Duodenal mucosa (tissue), 2 donors: Measurements from ENCODE around the gene CARS2.

ENCODE experiments used
- H3K27ac ChIP-seq: one replicate; pipeline ENCODE4 v1.7.0; 2013; ENCODE audit warnings: low read depth, low read length
- H3K27me3 ChIP-seq, 2 donors: one replicate each; pipeline ENCODE4 v1.7.0; 2013; ENCODE audit warnings: low read length in 2 of 2, control low read depth in 1 of 2; ENCODE audit not compliant: insufficient read depth in 2 of 2, control insufficient read depth in 1 of 2
- H3K36me3 ChIP-seq, 2 donors: one replicate each; pipeline ENCODE4 v1.7.0; 2013; ENCODE audit warnings: low read length in 2 of 2, control low read depth in 1 of 2; ENCODE audit not compliant: insufficient read depth in 2 of 2, control insufficient read depth in 1 of 2
- H3K4me1 ChIP-seq, 2 donors: one replicate each; pipeline ENCODE4 v1.7.0; 2013; ENCODE audit warnings: low read length in 2 of 2, control low read depth in 1 of 2; ENCODE audit not compliant: insufficient read depth in 2 of 2, control insufficient read depth in 1 of 2
- H3K4me3 ChIP-seq, 2 donors: one replicate each; pipeline ENCODE4 v1.7.0; 2013; ENCODE audit warnings: low read length in 2 of 2, low read depth in 1 of 2
- H3K9ac ChIP-seq, 2 donors: one replicate each; pipeline ENCODE4 v1.7.0; 2013; ENCODE audit warnings: low read length in 2 of 2, low read depth in 1 of 2
- H3K9me3 ChIP-seq, 2 donors: one replicate each; pipeline ENCODE4 v1.7.0; 2013; ENCODE audit warnings: low read length in 2 of 2, control low read depth in 1 of 2; ENCODE audit not compliant: control insufficient read depth in 1 of 2

The CARS2 gene

DNA sequence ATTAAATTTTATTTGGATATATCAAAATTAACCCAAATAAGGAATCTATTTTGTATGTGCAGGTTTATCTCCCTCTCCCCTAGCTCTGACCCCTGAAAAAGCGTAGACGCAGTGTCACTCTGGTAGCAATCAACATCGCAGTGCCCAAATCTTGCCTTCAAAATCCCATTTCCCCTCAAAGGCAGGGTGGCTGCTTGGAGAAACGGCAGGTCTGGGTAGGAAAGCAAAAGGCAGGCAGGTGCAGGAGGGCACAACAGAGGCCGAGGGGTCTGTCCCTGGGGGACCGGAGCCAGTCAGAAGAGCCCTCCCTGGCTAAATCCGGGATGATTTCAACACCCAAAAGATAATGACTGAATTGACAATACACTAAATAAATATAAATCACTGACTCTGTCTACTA is 48.7 kb downstream of the CARS2 start:
- H3K36me3 ChIP-seq: peaks cover 21 to 48% of the 10 kb centered on the region in 2 donors
- H3K4me1 ChIP-seq: no peaks in the 10 kb centered on the region
- no peaks in the 10 kb centered on the region for H3K27me3 ChIP-seq
- H3K9me3 ChIP-seq: no peaks in the 10 kb centered on the region
- H3K9ac ChIP-seq: no peak overlapping the region
- no peak overlapping the region for H3K4me3 ChIP-seq
- H3K27ac ChIP-seq: no peak overlapping the region

DNA sequence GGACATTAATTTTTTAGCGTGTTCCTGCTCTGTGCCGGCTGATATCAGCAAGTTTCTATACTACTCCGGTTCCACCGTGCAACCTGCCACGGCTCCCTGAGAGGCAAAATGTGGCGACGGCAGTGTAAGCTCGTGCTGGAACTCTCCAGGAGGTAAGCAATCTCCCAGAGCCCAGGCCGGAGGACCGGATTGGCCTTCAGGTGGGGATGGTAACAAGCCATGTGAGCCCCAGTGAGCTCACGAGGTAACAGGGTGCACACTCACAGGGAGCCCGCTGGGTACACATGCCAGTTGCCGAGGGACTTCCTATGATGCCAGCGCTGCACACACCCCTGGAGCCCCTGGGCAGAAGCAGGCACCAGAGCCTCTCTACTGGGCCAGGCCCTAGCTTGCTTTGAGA is 52.1 kb downstream of the CARS2 start:
- Histone ChIP-seq H3K27ac (no peak overlapping the region), H3K36me3 (peaks cover 13 to 50% of the 10 kb centered on the region in 2 donors)

DNA sequence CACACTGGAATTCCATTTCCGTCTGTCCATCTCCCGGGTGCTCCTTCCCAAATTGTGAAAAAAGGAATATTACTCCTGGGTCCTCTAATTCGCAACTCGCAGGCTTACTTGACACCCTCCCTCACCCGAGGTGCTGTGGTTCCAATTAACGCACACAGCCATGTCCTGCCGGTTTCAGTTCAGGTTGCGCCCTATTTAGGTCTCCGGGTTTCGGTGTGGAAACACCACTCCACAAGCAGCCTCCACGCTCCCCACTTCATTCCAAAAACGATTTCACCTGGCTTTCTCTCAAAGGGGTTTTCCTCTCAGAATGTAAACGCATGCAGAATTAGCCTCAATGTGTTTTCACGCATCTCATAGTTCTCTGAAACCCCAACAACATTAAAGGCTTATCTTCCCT is 52.6 kb downstream of the CARS2 start:
- H3K27ac ChIP-seq: no peak overlapping the region
- no peak overlapping the region for H3K4me3 ChIP-seq
- no peaks in the 10 kb centered on the region for H3K9me3 ChIP-seq
- no peak overlapping the region for H3K9ac ChIP-seq
- no peaks in the 10 kb centered on the region for H3K27me3 ChIP-seq
- H3K36me3 ChIP-seq: peaks cover 13 to 55% of the 10 kb centered on the region in 2 donors
- no peaks in the 10 kb centered on the region for H3K4me1 ChIP-seq

More for the DNA sequence above, 52.1 kb downstream of the CARS2 start:
- no peaks in the 10 kb centered on the region for H3K9me3 ChIP-seq
- H3K4me1 ChIP-seq: no peaks in the 10 kb centered on the region
- H3K9ac ChIP-seq: no peak overlapping the region
- no peak overlapping the region for H3K4me3 ChIP-seq
- no peaks in the 10 kb centered on the region for H3K27me3 ChIP-seq

DNA sequence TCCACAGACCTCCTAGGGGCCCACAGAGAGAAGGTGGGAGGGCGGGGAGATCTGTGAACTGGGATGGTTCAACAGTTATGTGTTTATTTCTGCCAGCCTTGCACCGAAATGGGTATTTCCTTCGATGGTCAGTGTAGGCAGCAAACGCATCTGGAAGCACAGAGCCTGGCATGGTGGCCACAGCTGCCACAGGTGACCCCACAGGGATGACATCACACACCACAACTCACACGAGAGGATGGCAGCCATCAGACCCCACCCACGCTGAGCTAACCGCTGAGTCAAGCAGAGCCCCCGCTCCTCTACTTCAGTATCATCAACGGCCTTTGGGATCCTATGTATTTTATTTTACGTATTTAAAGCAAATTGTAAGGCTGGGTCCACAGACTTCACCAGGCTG is 53.2 kb downstream of the CARS2 start:
- Histone ChIP-seq H3K36me3 (peaks cover 13 to 56% of the 10 kb centered on the region in 2 donors), H3K27me3 (no peaks in the 10 kb centered on the region), H3K9me3 (no peaks in the 10 kb centered on the region), H3K9ac (no peak overlapping the region), H3K4me3 (no peak overlapping the region), H3K4me1 (no peaks in the 10 kb centered on the region), H3K27ac (no peak overlapping the region)

DNA sequence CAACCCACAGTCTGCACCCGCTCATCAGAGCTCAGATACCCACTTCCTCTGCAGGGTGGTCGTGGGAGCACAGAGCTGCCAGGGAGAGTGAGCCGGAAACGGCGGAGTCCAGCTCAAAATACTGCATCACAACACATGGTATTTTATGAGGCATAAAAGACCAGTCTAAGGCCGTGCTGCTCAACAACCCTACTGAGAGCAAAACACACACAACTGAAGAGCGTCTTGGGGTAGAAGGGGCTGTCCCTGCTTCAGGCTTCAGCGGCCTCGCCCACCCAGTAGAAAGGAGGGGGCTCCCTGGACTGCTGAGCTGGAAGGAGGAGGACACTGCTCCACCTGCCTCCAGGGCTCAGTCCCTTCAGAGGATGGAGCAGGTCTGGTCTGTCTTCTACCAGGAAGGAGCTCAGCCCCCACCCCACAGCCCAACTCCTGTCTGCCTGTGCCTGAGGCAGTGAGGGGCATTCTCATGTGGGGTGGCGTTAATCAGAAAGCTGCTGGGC is 53.6 kb downstream of the CARS2 start:
- Histone ChIP-seq H3K4me1 (no peaks in the 10 kb centered on the region), H3K9ac (no peak overlapping the region), H3K36me3 (peaks cover 13 to 53% of the 10 kb centered on the region in 2 donors), H3K27me3 (no peaks in the 10 kb centered on the region), H3K4me3 (no peak overlapping the region), H3K27ac (no peak overlapping the region), H3K9me3 (no peaks in the 10 kb centered on the region)

DNA sequence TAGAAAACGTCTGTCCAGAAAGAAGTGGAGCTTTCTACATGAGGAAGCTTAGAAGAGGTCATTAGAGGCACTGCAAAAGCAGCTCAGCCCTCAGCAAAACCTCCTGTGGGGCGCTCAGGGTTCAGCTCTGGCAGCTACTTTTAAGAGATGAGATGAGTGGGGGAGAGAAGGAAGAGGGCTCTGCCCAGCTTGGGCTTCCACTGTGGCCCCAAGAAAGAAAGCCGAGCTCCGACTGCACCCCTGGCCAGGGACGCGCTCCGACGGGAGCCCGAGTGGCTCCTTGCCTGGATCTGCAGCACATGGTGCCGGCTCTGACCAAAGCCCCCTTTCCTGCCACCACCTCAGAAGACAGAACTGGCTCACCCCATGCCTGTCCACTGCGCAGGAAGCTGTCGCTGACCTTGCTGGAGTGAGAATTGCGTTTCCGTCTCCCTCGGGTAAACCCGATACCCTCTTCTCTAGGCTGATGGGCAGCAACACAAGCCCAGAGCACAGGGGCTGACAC is 54.1 kb downstream of the CARS2 start:
- Histone ChIP-seq H3K27ac (no peak overlapping the region), H3K27me3 (no peaks in the 10 kb centered on the region), H3K4me3 (no peak overlapping the region), H3K36me3 (peaks cover 13 to 53% of the 10 kb centered on the region in 2 donors), H3K9ac (no peak overlapping the region), H3K9me3 (no peaks in the 10 kb centered on the region), H3K4me1 (no peaks in the 10 kb centered on the region)

DNA sequence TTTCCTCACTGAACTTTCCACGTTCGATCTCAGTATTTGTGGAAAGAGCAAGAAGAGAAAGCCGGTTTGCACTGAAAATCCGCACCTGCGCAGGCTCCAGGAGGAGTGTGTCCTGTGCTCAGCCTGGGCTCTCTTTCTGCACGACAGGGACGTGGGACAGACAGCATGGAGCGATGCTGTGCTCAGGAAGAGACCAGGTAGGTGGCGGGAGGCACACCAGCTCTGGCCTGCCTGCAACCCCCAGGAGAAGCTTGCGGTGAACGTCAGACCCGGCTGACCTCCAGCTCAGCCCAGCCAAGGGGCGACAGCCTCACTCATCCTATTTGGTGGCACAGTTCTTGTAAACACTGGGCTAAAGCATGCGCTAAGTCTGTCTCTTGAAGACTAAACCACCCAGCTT is 54.6 kb downstream of the CARS2 start:
- H3K9me3 ChIP-seq: no peaks in the 10 kb centered on the region
- no peaks in the 10 kb centered on the region for H3K27me3 ChIP-seq
- no peak overlapping the region for H3K27ac ChIP-seq
- no peak overlapping the region for H3K9ac ChIP-seq
- H3K4me1 ChIP-seq: no peaks in the 10 kb centered on the region
- peaks cover 13 to 53% of the 10 kb centered on the region in 2 donors for H3K36me3 ChIP-seq
- no peak overlapping the region for H3K4me3 ChIP-seq

DNA sequence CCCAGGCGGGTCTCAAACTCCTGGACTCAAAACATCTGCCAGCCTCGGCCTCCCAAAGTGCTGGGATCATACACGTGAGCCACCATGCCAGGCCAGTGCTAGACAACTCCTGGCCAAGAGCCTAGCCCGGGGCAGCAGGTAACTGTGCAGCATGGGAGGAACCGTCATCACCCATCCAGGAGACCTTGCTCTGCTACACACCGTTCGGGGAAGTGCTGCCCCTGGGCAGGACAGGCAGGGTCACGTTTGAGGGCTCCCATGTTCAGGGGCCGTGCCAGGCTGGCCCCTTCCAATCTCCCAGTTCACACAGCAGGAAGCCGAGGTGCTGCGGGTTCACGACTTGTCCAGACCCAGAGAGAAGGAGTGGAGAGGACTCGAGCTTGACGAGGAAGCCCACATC is 55.5 kb downstream of the CARS2 start:
- Histone ChIP-seq H3K4me1 (no peaks in the 10 kb centered on the region), H3K36me3 (peaks cover 13 to 54% of the 10 kb centered on the region in 2 donors), H3K9me3 (no peaks in the 10 kb centered on the region), H3K27me3 (no peaks in the 10 kb centered on the region), H3K27ac (no peak overlapping the region), H3K4me3 (no peak overlapping the region), H3K9ac (no peak overlapping the region)

DNA sequence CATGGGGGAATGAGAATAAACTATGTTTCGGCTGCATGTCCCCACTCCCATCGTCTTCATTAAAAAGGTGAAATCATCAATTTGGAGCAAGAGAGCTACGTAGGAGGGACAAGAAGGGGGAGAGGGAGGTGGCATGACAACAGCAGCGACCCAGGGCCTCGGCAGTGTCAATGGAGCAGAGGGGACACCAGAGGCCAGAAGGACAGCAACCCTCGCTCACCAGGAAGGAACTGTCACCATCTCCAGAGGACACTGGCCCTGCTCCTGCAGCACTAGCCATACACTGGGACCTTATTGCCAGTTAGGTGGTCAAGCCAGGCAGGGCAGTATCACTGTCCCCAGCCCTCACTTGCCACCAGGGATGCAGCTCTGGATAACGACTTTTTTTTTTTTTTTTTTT is 56.4 kb downstream of the CARS2 start:
- H3K4me1 ChIP-seq: peaks cover 0 to 8% of the 10 kb centered on the region in 2 donors
- no peaks in the 10 kb centered on the region for H3K9me3 ChIP-seq
- no peak overlapping the region for H3K27ac ChIP-seq
- no peak overlapping the region for H3K9ac ChIP-seq
- H3K36me3 ChIP-seq: peaks cover 11 to 53% of the 10 kb centered on the region in 2 donors
- H3K27me3 ChIP-seq: no peaks in the 10 kb centered on the region
- no peak overlapping the region for H3K4me3 ChIP-seq

DNA sequence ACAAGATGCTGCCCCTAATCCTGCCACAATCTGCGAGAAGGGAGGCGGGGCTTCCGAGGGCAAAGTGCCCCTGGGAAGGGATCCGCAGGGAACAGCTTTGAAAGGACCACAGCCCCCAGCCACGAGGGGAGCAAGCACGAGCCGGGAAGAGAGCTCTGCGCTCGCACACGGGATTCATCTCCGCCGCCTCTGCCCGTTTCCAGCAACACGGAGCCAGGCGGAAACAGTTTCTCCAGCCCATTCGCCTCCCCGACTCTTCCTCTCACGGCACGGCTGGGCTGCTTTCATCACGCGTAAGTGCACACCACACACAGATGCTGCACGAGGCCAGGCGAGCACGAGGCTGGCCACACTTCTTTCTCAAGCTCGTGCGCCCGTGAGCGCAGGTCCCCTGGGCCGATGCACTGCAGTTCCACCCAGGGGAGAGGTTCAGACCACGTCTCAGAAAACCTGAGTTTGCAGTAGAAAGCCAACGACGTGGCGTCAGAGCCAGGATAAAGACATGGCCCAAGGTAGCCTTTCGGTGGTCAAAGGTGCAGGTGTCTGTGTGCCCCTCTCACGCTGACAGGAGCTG is 57.0 kb downstream of the CARS2 start:
- H3K9me3 ChIP-seq: no peaks in the 10 kb centered on the region
- H3K4me3 ChIP-seq: no peak overlapping the region
- peaks cover 14 to 55% of the 10 kb centered on the region in 2 donors for H3K36me3 ChIP-seq
- H3K27ac ChIP-seq: no peak overlapping the region
- H3K27me3 ChIP-seq: no peaks in the 10 kb centered on the region
- H3K4me1 ChIP-seq: peaks cover 0 to 9% of the 10 kb centered on the region in 2 donors
- H3K9ac ChIP-seq: no peak overlapping the region
